ENCODE results near the gene C9orf153. TPM values are rescaled to one million over a fixed set of nuclear protein-coding genes. Genes with fewer than 3 reads are reported as not detected.

C9orf153 gene
- total RNA-seq, 5 donors from 2014 or later (not counting 1 experiment from before 2014, with no cell fraction given): 0.38 to 0.90 (median 0.55) TPM; not detected in 1

- Mint-ChIP-seq H3K9me3 (no peaks in the 10 kb centered on the region), H3K4me1 (peaks cover 37 to 43% (median 39%) of the 10 kb centered on the region in 3 donors), H3K27ac (peak overlapping the region; percentile 93 to 97), H3K27me3 (no peaks in the 10 kb centered on the region), H3K4me3 (peak overlapping the region; percentile 90 to 95 (median 94)), H3K36me3 (peaks cover 18% of the 10 kb centered on the region)
- Histone ChIP-seq H3K36me3 (ENCODE audit: control insufficient read depth in 2 of 2, extremely low read depth in 1 of 2, insufficient read depth in 1 of 2, low read length in 1 of 2) (peaks cover 0 to 3% of the 10 kb centered on the region in 2 donors), H3K4me3 (ENCODE audit: control insufficient read depth in 1 of 2, extremely low read depth in 1 of 2, low read length in 1 of 2) (peak overlapping the region; percentile 65 to 82), H3K4me1 (ENCODE audit: control insufficient read depth in 1 of 2, extremely low read depth in 1 of 2, insufficient read depth in 2 of 2, low read length in 2 of 2) (peaks cover 5 to 23% of the 10 kb centered on the region in 2 experiments), H3K27ac (ENCODE audit: low read length) (peak overlapping the region; percentile 90), H3K9me3 (no peaks in the 10 kb centered on the region), H3K27me3 (replicated peaks in 1 of 2; ENCODE audit: control insufficient read depth in 2 of 2, extremely low read depth in 1 of 2, insufficient read depth in 2 of 2, low read length in 1 of 2) (no peaks in the 10 kb centered on the region)
- 20% methylated on average over 8 of the region's 12 CpGs for WGBS (ENCODE audit: insufficient coverage)
- DNase-seq (no peak), ATAC-seq (replicated peaks in 1 of 4) (peak in 3 of 4 experiments; percentile 62 to 66 (median 65))
- CTCF ChIA-PET: interaction anchor here in 1 of 2 donors (0.8 to 1.4 kb wide), 4 partner anchors 9 to 22 kb away, joined by 3 to 4 read pairs (median 4); no protein-coding TSS in a partner anchor
- POLR2A ChIA-PET: interaction anchor here (0.6 to 1.5 kb wide), 11 partner anchors 12 to 1692 kb away, joined by 3 to 9 read pairs (median 4); partner anchors contain the start of genes AGTPBP1 (in 1 of the 2) and CDK20 (in 1 of the 2)
Measured at GRCh38 chr9:86282979-86283535, 23.6 kb upstream of the C9orf153 start.

GRCh38 chr9:86282077-86282978, 22.9 kb upstream of the C9orf153 start, which contains the start of gene ISCA1:
TSS of gene ISCA1 (minus strand) at chr9:86282538. CDS start at chr9:86282458, 80 bp downstream.
- Mint-ChIP-seq H3K9me3 (no peaks in the 10 kb centered on the region), H3K36me3 (peaks cover 18% of the 10 kb centered on the region), H3K27ac (peak within 1 kb of the TSS; percentile 93 to 97), H3K4me3 (peak within 1 kb of the TSS; percentile 90 to 95 (median 94)), H3K27me3 (no peaks in the 10 kb centered on the region), H3K4me1 (peaks cover 39 to 49% (median 44%) of the 10 kb centered on the region in 3 donors)
- Histone ChIP-seq H3K9me3 (no peaks in the 10 kb centered on the region), H3K27ac (ENCODE audit: low read length) (peak within 1 kb of the TSS; percentile 90), H3K27me3 (replicated peaks in 1 of 2; ENCODE audit: control insufficient read depth in 2 of 2, extremely low read depth in 1 of 2, insufficient read depth in 2 of 2, low read length in 1 of 2) (no peaks in the 10 kb centered on the region), H3K4me1 (ENCODE audit: control insufficient read depth in 1 of 2, extremely low read depth in 1 of 2, insufficient read depth in 2 of 2, low read length in 2 of 2) (peaks cover 5 to 23% of the 10 kb centered on the region in 2 experiments), H3K4me3 (ENCODE audit: control insufficient read depth in 1 of 2, extremely low read depth in 1 of 2, low read length in 1 of 2) (peak within 1 kb of the TSS; percentile 65 to 82), H3K36me3 (ENCODE audit: control insufficient read depth in 2 of 2, extremely low read depth in 1 of 2, insufficient read depth in 1 of 2, low read length in 1 of 2) (peaks cover 0 to 6% of the 10 kb centered on the region in 2 donors)
- CTCF ChIA-PET: interaction anchor here in 1 of 2 donors (0.8 to 1.4 kb wide), 4 partner anchors 8 to 23 kb away, joined by 3 to 4 read pairs (median 4); no protein-coding TSS in a partner anchor
- POLR2A ChIA-PET: interaction anchor here (0.6 to 1.5 kb wide), 16 partner anchors 10 to 1692 kb away, joined by 3 to 9 read pairs (median 4); partner anchors contain the start of genes AGTPBP1 (in 1 of the 2), CDK20 (in 1 of the 2) and NAA35 (in 1 of the 2)
- ATAC-seq (replicated peaks in 1 of 4): peak; percentile 84 to 92 (median 88)
- under 1% methylated on average over 101 of the region's 101 CpGs for WGBS (ENCODE audit: insufficient coverage)
- peak; percentile 97 to 100 (median 99) for DNase-seq

DNA sequence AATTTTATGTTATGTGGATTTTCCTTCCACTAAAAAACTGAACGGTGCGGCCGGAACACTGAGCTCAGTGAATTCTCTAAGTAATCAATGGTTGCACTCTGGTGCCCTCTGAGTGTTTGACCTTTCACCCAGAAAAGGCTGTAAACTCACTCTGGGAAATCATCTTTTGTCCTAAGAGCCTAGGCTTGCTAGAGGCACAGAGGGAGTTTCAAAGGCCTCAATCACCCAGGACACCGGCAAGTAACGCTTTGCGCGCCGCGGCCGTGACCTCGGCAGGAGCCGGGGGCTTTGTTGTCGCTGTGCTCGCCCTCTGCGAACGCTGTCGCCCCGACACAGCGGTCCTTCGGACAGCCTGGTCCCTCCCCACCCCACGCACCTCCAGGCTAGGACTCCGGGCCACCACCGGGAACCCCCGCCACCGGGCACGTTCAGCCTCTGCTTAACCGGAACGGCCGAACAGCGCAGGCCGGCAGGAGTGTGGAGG, 22.2 kb upstream of the C9orf153 start:
- Histone ChIP-seq H3K27me3 (replicated peaks in 1 of 2; ENCODE audit: control insufficient read depth in 2 of 2, extremely low read depth in 1 of 2, insufficient read depth in 2 of 2, low read length in 1 of 2) (no peaks in the 10 kb centered on the region), H3K9me3 (no peaks in the 10 kb centered on the region), H3K27ac (ENCODE audit: low read length) (peak overlapping the region; percentile 90), H3K4me1 (ENCODE audit: control insufficient read depth in 1 of 2, extremely low read depth in 1 of 2, insufficient read depth in 2 of 2, low read length in 2 of 2) (peaks cover 5 to 23% of the 10 kb centered on the region in 2 experiments), H3K36me3 (ENCODE audit: control insufficient read depth in 2 of 2, extremely low read depth in 1 of 2, insufficient read depth in 1 of 2, low read length in 1 of 2) (peaks cover 0 to 7% of the 10 kb centered on the region in 2 donors), H3K4me3 (ENCODE audit: control insufficient read depth in 1 of 2, extremely low read depth in 1 of 2, low read length in 1 of 2) (peak overlapping the region; percentile 65 to 82)
- POLR2A ChIA-PET: interaction anchor here (0.6 to 1.5 kb wide), 7 partner anchors 13 to 1693 kb away, joined by 3 to 7 read pairs (median 3); partner anchors contain the start of genes CDK20 (in 1 of the 2) and NAA35 (in 1 of the 2)
- H3K36me3 Mint-ChIP-seq: peaks cover 22% of the 10 kb centered on the region
- peak overlapping the region; percentile 90 to 95 (median 94) for H3K4me3 Mint-ChIP-seq
- no peak for ATAC-seq (replicated peaks in 1 of 4)
- 0% methylated on average over 28 of the region's 31 CpGs for WGBS (ENCODE audit: insufficient coverage)
- no peaks in the 10 kb centered on the region for H3K27me3 Mint-ChIP-seq
- H3K4me1 Mint-ChIP-seq: peaks cover 39 to 54% (median 50%) of the 10 kb centered on the region in 3 donors
- CTCF ChIA-PET: no interaction called here
- H3K27ac Mint-ChIP-seq: peak overlapping the region; percentile 75 to 88
- DNase-seq: peak in 1 of 35 experiments; percentile 4
- no peaks in the 10 kb centered on the region for H3K9me3 Mint-ChIP-seq

DNA sequence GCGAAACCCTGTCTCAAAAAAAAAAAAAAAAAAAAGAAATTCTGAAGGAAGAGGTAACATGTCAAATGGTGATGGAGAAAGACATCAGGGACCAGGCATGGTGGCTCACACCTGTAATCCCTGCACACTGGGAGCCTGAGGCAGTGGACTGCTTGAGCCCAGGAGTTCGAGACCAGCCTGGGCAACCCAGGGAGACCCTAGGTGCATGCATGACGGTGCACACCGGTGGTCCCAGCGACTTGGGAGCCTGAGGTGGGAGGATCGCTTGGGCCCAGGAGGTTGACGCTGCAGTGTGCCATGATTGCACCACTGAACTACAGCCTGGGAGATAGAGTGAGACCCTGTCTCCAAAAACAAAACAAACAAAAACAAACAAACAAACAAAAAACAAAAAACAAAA, 21.1 kb upstream of the C9orf153 start:
- ATAC-seq (replicated peaks in 1 of 4) (no peak), DNase-seq (no peak)
- no peaks in the 10 kb centered on the region for H3K27me3 Mint-ChIP-seq
- H3K36me3 Mint-ChIP-seq: peaks cover 21% of the 10 kb centered on the region
- Histone ChIP-seq H3K36me3 (ENCODE audit: control insufficient read depth in 2 of 2, extremely low read depth in 1 of 2, insufficient read depth in 1 of 2, low read length in 1 of 2) (peaks cover 0 to 7% of the 10 kb centered on the region in 2 donors), H3K27me3 (replicated peaks in 1 of 2; ENCODE audit: control insufficient read depth in 2 of 2, extremely low read depth in 1 of 2, insufficient read depth in 2 of 2, low read length in 1 of 2) (no peaks in the 10 kb centered on the region), H3K27ac (ENCODE audit: low read length) (no peak overlapping the region), H3K4me1 (ENCODE audit: control insufficient read depth in 1 of 2, extremely low read depth in 1 of 2, insufficient read depth in 2 of 2, low read length in 2 of 2) (peaks cover 5 to 23% of the 10 kb centered on the region in 2 experiments), H3K4me3 (ENCODE audit: control insufficient read depth in 1 of 2, extremely low read depth in 1 of 2, low read length in 1 of 2) (no peak overlapping the region), H3K9me3 (no peaks in the 10 kb centered on the region)
- H3K9me3 Mint-ChIP-seq: no peaks in the 10 kb centered on the region
- H3K4me3 Mint-ChIP-seq: peak overlapping the region; percentile 90 to 95 (median 94)
- CTCF ChIA-PET: no interaction called here
- POLR2A ChIA-PET: interaction anchor here in 1 of 2 donors (0.7 kb wide), 1 partner anchor 12 kb away, joined by 6 read pairs; no protein-coding TSS in a partner anchor
- no peak overlapping the region for H3K27ac Mint-ChIP-seq
- WGBS (ENCODE audit: insufficient coverage): 100% methylated on average over 4 of the region's 7 CpGs
- peaks cover 42 to 54% (median 54%) of the 10 kb centered on the region in 3 donors for H3K4me1 Mint-ChIP-seq

DNA sequence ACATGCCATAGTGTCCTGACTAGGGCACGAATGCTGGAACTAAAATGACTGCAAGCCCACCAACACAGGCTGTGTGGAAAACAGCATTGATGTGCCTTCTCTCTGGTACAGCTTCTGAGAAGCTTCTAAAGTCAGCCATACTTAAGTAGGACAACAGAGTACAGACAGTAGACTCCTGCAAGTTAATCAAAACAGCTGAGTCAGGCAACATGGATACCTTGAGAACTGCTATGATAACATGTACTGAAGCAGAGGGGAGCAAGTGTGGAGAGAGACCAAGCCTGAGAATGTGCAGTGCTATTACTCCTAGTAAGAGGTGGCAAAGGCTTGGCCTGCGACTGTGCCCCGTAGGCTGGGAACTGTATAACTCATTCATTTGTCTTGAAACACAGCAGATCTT, 20.4 kb upstream of the C9orf153 start:
- ChIA-PET CTCF (no interaction called here), POLR2A (no interaction called here)
- peaks cover 21% of the 10 kb centered on the region for H3K36me3 Mint-ChIP-seq
- DNase-seq (no peak), ATAC-seq (replicated peaks in 1 of 4) (no peak)
- H3K36me3 ChIP-seq (ENCODE audit: control insufficient read depth in 2 of 2, extremely low read depth in 1 of 2, insufficient read depth in 1 of 2, low read length in 1 of 2): peaks cover 0 to 7% of the 10 kb centered on the region in 2 donors
- peak overlapping the region in 1 of 2 donors; percentile 15 for H3K27ac Mint-ChIP-seq
- H3K9me3 ChIP-seq: no peaks in the 10 kb centered on the region
- H3K27ac ChIP-seq (ENCODE audit: low read length): no peak overlapping the region
- no peaks in the 10 kb centered on the region for H3K9me3 Mint-ChIP-seq
- H3K27me3 Mint-ChIP-seq: no peaks in the 10 kb centered on the region
- peak overlapping the region; percentile 39 to 94 (median 69) for H3K4me3 Mint-ChIP-seq
- no peak overlapping the region for H3K4me3 ChIP-seq (ENCODE audit: control insufficient read depth in 1 of 2, extremely low read depth in 1 of 2, low read length in 1 of 2)
- WGBS (ENCODE audit: insufficient coverage): 95% methylated on average over 3 of the region's 3 CpGs
- peaks cover 5 to 23% of the 10 kb centered on the region in 2 experiments for H3K4me1 ChIP-seq (ENCODE audit: control insufficient read depth in 1 of 2, extremely low read depth in 1 of 2, insufficient read depth in 2 of 2, low read length in 2 of 2)
- no peaks in the 10 kb centered on the region for H3K27me3 ChIP-seq (replicated peaks in 1 of 2; ENCODE audit: control insufficient read depth in 2 of 2, extremely low read depth in 1 of 2, insufficient read depth in 2 of 2, low read length in 1 of 2)
- peaks cover 48 to 60% (median 58%) of the 10 kb centered on the region in 3 donors for H3K4me1 Mint-ChIP-seq

Measured in T-cell (primary cell).